Duodenal mucosa (tissue), 2 donors: Measurements from ENCODE around the gene EMX2.
"Not testable (repeated sequence)": the region's sequence is repeated elsewhere in the genome, so short reads cannot be mapped to it uniquely, and the experiment has no call there.

Experiments
- H3K27ac ChIP-seq: one replicate; pipeline ENCODE4 v1.7.0; 2013; ENCODE audit warnings: low read depth, low read length
- H3K27me3 ChIP-seq, 2 donors: one replicate each; pipeline ENCODE4 v1.7.0; 2013; ENCODE audit warnings: low read length in 2 of 2, control low read depth in 1 of 2; ENCODE audit not compliant: insufficient read depth in 2 of 2, control insufficient read depth in 1 of 2
- H3K36me3 ChIP-seq, 2 donors: one replicate each; pipeline ENCODE4 v1.7.0; 2013; ENCODE audit warnings: low read length in 2 of 2, control low read depth in 1 of 2; ENCODE audit not compliant: insufficient read depth in 2 of 2, control insufficient read depth in 1 of 2
- H3K4me1 ChIP-seq, 2 donors: one replicate each; pipeline ENCODE4 v1.7.0; 2013; ENCODE audit warnings: low read length in 2 of 2, control low read depth in 1 of 2; ENCODE audit not compliant: insufficient read depth in 2 of 2, control insufficient read depth in 1 of 2
- H3K4me3 ChIP-seq, 2 donors: one replicate each; pipeline ENCODE4 v1.7.0; 2013; ENCODE audit warnings: low read length in 2 of 2, low read depth in 1 of 2
- H3K9ac ChIP-seq, 2 donors: one replicate each; pipeline ENCODE4 v1.7.0; 2013; ENCODE audit warnings: low read length in 2 of 2, low read depth in 1 of 2
- H3K9me3 ChIP-seq, 2 donors: one replicate each; pipeline ENCODE4 v1.7.0; 2013; ENCODE audit warnings: low read length in 2 of 2, control low read depth in 1 of 2; ENCODE audit not compliant: control insufficient read depth in 1 of 2

The EMX2 gene

DNA sequence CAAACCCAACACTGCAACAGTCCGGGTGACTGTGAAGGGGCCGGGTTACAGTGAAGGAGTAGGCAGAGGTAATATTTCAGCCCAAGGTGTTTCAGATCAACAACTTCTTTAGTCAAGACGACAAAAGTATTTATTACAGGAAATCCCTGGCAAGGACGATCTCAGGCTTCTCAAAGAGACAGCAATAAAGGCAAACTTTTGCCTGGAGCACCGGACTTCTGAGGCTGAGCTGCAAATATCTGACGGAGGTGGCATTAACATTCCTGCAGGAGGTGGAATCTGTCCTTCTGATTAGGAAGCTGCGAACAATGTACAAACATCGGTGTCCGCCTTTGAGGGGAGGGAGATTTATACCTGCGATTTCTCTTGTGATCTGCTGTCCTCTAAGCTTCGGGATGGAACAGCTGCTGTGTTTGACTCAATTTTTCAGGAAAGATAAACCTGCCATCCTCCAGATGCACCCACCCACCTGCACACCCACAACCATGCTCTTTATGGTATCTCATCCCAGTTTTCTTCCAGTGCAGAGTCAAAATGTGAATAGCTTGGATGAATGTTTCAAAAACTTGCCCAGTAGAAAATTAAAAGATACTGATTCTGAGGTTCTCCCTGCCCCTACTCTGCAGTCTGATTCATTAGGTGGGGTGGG lies 32.1 kb downstream of the EMX2 start:
- no peak overlapping the region for H3K4me3 ChIP-seq

DNA sequence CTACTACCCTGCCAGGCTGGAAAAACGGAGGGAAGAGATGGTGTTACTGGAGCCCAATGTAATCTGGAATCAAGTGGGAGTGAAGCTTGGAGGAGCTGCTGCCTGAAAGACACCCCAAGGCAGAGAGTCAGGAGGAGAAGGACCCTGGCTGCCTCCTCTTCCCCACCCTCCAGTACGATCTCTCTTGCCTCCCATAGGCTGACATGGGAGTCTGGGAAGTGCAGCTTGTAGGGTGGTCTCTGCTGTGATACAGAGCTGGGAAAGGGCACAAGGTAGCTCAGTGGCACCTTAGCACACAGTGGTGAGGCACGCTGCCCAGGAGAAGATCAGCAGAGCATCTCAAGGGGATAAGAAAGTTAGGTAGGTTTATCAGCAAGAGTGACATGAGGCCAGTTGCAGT lies 35.9 kb downstream of the EMX2 start:
- peaks cover 0 to 16% of the 10 kb centered on the region in 2 donors for H3K27me3 ChIP-seq
- no peak overlapping the region for H3K27ac ChIP-seq
- no peaks in the 10 kb centered on the region for H3K36me3 ChIP-seq
- no peak overlapping the region for H3K4me3 ChIP-seq
- no peak overlapping the region for H3K9ac ChIP-seq
- no peaks in the 10 kb centered on the region for H3K4me1 ChIP-seq
- H3K9me3 ChIP-seq = no peaks in the 10 kb centered on the region

More for the DNA sequence above, 32.1 kb downstream of the EMX2 start:
- no peak overlapping the region for H3K9ac ChIP-seq
- H3K36me3 ChIP-seq = no peaks in the 10 kb centered on the region
- no peaks in the 10 kb centered on the region for H3K9me3 ChIP-seq
- no peaks in the 10 kb centered on the region for H3K4me1 ChIP-seq
- peaks cover 3 to 16% of the 10 kb centered on the region in 2 donors for H3K27me3 ChIP-seq
- no peak overlapping the region for H3K27ac ChIP-seq

DNA sequence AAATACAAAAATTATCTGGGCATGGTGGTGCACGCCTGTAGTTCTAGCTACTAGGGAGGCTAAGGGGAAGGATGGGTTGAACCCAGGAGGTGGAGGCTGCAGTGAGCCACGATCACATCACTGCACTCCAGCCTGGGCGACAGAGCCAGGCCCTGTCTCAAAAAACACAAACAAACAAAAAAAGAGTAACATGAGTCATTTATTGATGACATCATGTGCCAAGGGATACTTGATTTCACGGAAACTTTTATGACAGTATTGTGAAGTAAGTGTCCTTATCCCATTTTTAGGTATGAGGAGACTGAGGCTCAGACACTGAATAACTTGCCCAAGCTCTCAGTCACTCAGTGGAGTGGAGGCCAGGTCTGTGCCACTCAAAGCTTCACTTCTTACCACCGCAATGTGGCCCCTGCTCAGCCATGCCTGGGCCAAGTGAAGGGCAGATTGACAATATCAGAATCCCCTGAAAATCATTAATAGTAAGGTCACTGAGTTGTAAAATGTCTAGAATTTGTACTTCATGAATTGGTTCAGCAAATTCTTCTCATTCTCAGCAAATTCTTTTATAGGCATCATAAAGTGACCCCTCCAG lies 36.5 kb downstream of the EMX2 start:
- no peak overlapping the region for H3K9ac ChIP-seq
- no peaks in the 10 kb centered on the region for H3K9me3 ChIP-seq
- H3K36me3 ChIP-seq = no peaks in the 10 kb centered on the region
- peaks cover 2 to 16% of the 10 kb centered on the region in 2 donors for H3K27me3 ChIP-seq
- no peaks in the 10 kb centered on the region for H3K4me1 ChIP-seq
- no peak overlapping the region for H3K27ac ChIP-seq
- no peak overlapping the region for H3K4me3 ChIP-seq

DNA sequence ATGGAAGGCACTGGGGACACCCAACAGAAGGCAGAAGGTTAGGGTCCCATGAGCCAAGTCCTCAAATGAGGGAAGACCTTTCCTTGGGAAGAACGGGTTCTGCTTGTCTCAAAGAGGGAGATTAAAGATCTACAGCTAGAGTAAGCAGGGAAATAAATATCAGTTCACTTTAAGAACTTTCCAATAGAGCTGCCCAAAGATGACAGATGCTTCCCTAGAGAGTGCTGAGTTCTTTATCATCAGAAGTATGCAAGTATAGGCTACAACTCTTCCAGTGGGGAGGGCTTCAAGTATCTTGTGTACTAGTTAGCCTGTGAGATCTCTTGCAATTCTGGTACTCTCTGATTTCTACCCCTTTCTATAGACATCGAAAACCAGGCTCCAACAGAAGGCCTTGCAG lies 39.4 kb downstream of the EMX2 start:
- Histone ChIP-seq H3K9me3 (no peaks in the 10 kb centered on the region), H3K4me1 (no peaks in the 10 kb centered on the region), H3K9ac (no peak overlapping the region), H3K4me3 (no peak overlapping the region), H3K36me3 (no peaks in the 10 kb centered on the region), H3K27ac (no peak overlapping the region), H3K27me3 (peaks cover 0 to 5% of the 10 kb centered on the region in 2 donors)

DNA sequence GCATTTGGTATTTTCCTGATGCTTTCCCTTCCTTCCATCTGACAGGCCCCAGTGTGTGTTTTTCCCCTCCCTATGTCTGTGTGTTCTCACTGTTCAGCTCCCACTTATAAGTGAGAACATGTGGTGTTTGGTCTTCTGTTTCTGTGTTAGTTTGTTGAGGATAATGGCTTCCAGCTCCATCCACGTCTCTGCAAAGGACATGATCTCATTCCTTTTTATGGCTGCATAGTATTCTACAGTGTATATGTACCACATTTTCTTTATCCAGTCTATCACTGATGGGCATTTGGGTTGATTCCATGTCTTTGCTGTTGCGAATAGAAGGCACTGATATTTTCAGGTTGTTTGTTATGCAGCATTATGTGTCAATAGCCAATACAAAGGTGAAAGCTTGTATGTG lies 42.3 kb downstream of the EMX2 start:
- not testable (repeated sequence) for H3K9me3 ChIP-seq, H3K27me3 ChIP-seq, H3K4me3 ChIP-seq, H3K9ac ChIP-seq, H3K36me3 ChIP-seq, H3K27ac ChIP-seq, H3K4me1 ChIP-seq

DNA sequence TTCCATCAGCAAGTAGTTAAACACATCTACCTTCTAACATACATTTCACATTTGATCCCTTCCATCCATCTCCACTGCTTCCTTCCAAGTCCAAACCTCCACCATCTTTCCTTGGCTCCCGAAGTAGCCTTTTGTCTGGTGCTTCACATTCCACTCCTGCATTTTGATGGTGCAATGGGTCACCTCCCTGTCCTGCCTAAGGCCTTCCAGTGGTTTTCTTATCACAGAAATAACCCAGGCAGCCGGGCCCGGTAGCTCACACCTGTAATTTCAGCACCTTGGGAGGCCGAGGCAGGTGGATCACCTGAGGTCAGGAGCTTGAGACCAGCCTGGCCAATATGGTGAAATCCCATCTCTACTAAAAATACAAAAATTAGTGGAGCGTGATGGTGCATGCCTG lies 44.5 kb downstream of the EMX2 start:
- Histone ChIP-seq H3K9me3 (no peaks in the 10 kb centered on the region), H3K36me3 (no peaks in the 10 kb centered on the region), H3K4me1 (no peaks in the 10 kb centered on the region), H3K4me3 (no peak overlapping the region), H3K27me3 (peaks cover 0 to 5% of the 10 kb centered on the region in 2 donors), H3K27ac (no peak overlapping the region), H3K9ac (no peak overlapping the region)

DNA sequence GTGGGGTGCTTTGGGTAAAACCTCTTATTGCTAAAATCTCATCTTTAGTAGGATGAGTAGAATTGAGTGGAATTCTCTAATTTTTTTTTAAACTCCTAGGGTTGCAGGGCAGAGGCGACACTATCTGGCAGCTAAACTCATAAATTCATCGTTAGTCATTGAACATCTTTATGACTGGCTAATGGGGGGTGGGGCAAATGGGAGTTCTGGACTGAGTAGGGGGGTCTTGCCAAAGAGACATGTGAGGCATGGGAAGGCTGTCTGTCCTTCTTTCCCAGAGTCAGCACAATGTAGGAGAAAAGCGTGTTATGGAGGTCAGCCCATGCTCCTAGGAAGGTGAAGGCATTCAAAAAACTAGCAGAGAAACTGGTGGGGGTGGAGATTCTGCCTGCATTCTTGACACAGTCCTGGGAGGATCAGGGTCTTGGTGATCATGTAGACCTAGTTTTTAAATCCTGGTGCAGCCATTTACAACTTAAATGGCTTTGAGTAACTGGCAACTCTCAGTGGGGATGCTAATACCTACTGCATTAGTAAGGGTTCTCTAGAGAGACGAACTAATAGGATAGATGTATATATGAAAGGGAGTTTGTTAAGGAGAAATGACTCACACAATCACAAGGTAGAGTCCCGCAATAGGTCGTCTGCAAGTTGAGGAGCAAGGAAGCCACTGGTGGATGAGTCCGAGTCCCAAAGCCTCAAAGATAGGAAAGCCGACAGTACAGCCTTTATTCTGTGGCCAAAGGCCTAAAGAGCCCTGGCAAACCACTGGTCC lies 47.7 kb downstream of the EMX2 start:
- Histone ChIP-seq H3K9ac (no peak overlapping the region), H3K9me3 (no peaks in the 10 kb centered on the region), H3K27me3 (no peaks in the 10 kb centered on the region), H3K27ac (no peak overlapping the region), H3K36me3 (no peaks in the 10 kb centered on the region), H3K4me3 (no peak overlapping the region), H3K4me1 (no peaks in the 10 kb centered on the region)

DNA sequence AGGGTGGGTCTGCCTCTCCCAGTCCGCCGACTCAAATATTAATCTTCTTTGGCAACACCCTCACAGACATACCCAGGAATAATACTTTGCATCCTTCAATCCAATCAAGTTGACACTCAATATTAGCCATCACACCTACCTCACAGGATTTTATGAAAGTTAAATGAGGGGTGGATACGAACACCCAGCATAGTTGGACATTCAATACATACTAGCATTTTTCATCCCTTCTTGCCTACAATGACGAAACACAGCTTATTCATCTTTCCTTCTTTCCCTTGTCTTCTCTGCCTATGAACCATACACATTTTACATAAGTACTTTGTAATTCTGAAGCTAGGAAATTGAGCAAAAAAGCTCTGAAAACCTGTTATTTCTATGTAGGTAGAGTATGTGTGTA lies 48.5 kb downstream of the EMX2 start:
- Histone ChIP-seq H3K27me3 (peaks cover 3 to 4% of the 10 kb centered on the region in 2 donors), H3K4me1 (no peaks in the 10 kb centered on the region), H3K9ac (no peak overlapping the region), H3K27ac (no peak overlapping the region), H3K36me3 (no peaks in the 10 kb centered on the region), H3K4me3 (no peak overlapping the region), H3K9me3 (no peaks in the 10 kb centered on the region)

DNA sequence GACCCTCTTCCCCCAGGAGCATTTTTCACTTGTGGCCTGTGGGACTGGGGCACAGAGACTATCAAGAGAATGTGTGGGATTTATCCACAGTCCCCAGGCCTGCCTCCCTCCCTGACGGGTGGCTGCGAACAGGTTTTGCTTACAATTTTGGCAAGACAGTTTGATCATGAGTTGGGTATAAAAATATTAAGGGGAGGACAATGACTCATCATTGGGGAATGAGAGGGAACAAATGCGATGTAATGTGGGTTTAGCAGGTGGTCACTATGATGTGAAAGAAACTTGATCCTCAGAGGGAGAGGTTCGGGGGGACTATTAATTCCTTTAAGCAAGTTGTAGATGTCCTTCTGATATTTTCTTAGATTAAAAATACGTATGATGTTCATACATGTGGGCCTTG lies 52.2 kb downstream of the EMX2 start:
- H3K27ac ChIP-seq = no peak overlapping the region
- peaks cover 4 to 6% of the 10 kb centered on the region in 2 donors for H3K27me3 ChIP-seq
- no peaks in the 10 kb centered on the region for H3K4me1 ChIP-seq
- H3K9me3 ChIP-seq = no peaks in the 10 kb centered on the region
- H3K4me3 ChIP-seq = no peak overlapping the region
- no peak overlapping the region for H3K9ac ChIP-seq
- H3K36me3 ChIP-seq = no peaks in the 10 kb centered on the region

DNA sequence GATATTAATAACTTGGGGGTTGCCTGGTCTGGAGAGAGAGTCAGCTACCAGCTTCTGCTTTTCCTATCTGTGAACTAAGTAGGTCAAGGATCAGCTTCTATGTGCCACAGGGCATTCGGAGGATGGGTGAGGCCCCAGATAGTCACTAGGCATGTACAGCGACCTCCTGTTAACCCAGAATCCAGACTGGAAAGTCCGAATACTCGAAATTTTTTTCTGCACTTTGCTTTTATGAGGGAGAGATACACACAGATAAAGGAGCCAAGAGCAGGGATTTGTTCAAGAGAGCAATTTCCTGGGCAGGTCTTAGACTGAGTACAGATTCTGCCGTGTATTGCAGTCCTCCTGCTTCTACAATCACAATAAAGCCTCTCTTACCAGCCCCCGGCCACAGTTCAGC lies 54.2 kb downstream of the EMX2 start:
- H3K27me3 ChIP-seq = peaks cover 4 to 6% of the 10 kb centered on the region in 2 donors
- H3K9me3 ChIP-seq = no peaks in the 10 kb centered on the region
- H3K4me1 ChIP-seq = no peaks in the 10 kb centered on the region
- no peak overlapping the region for H3K9ac ChIP-seq
- no peak overlapping the region for H3K4me3 ChIP-seq
- H3K27ac ChIP-seq = no peak overlapping the region
- H3K36me3 ChIP-seq = no peaks in the 10 kb centered on the region
